Measurements from ENCODE around the gene TTN. TPM values are rescaled to one million over a fixed set of nuclear protein-coding genes. Genes with fewer than 3 reads are reported as not detected.
"Not testable (repeated sequence)": the region's sequence is repeated elsewhere in the genome, so short reads cannot be mapped to it uniquely, and the experiment has no call there.

The TTN gene
- total RNA-seq, 1 donor from 2014 or later = 0.05 TPM

- no peak for DNase-seq (ENCODE audit: low read depth)
Measured at GRCh38 chr2:178530131-178530530, 277.1 kb downstream of the TTN start.

GRCh38 chr2:178529194-178529593 is 278.0 kb downstream of the TTN start:
- DNase-seq (ENCODE audit: low read depth) = no peak

- no peak for DNase-seq (ENCODE audit: low read depth)
Measured at GRCh38 chr2:178528647-178529046, 278.6 kb downstream of the TTN start.

- DNase-seq (ENCODE audit: low read depth) = no peak
Measured at GRCh38 chr2:178527592-178527991, 279.6 kb downstream of the TTN start.

- no peak for DNase-seq (ENCODE audit: low read depth)
Measured at GRCh38 chr2:178526256-178526655, 281.0 kb downstream of the TTN start.

GRCh38 chr2:178525460-178525859 is 281.8 kb downstream of the TTN start:
- not testable (repeated sequence) for DNase-seq (ENCODE audit: low read depth)

GRCh38 chr2:178525010-178525409 is 282.2 kb downstream of the TTN start:
- not testable (repeated sequence) for DNase-seq (ENCODE audit: low read depth)

- DNase-seq (ENCODE audit: low read depth) = no peak
Measured at GRCh38 chr2:178523596-178524134, 283.6 kb downstream of the TTN start.

GRCh38 chr2:178522950-178523595 is 284.1 kb downstream of the TTN start:
- DNase-seq (ENCODE audit: low read depth) = peak; percentile 71

GRCh38 chr2:178521304-178522150 is 285.7 kb downstream of the TTN start:
- DNase-seq (ENCODE audit: low read depth) = no peak

GRCh38 chr2:178517496-178517895 is 289.7 kb downstream of the TTN start:
- no peak for DNase-seq (ENCODE audit: low read depth)

GRCh38 chr2:178514664-178515063 is 292.6 kb downstream of the TTN start:
- DNase-seq (ENCODE audit: low read depth) = peak; percentile 91

GRCh38 chr2:178513876-178514275 is 293.3 kb downstream of the TTN start:
- DNase-seq (ENCODE audit: low read depth) = peak; percentile 50

GRCh38 chr2:178512484-178512883 is 294.7 kb downstream of the TTN start:
- DNase-seq (ENCODE audit: low read depth) = peak; percentile 90

GRCh38 chr2:178510384-178510783 is 296.8 kb downstream of the TTN start:
- DNase-seq (ENCODE audit: low read depth) = no peak

- no peak for DNase-seq (ENCODE audit: low read depth)
Measured at GRCh38 chr2:178508646-178509045, 298.6 kb downstream of the TTN start.

- no peak for DNase-seq (ENCODE audit: low read depth)
Measured at GRCh38 chr2:178506949-178507348, 300.3 kb downstream of the TTN start.

- no peak for DNase-seq (ENCODE audit: low read depth)
Measured at GRCh38 chr2:178506524-178506923, 300.7 kb downstream of the TTN start.

GRCh38 chr2:178506101-178506500 is 301.1 kb downstream of the TTN start:
- no peak for DNase-seq (ENCODE audit: low read depth)

- DNase-seq (ENCODE audit: low read depth) = no peak
Measured at GRCh38 chr2:178502751-178503150, 304.5 kb downstream of the TTN start.

- no peak for DNase-seq (ENCODE audit: low read depth)
Measured at GRCh38 chr2:178499640-178500039, 307.6 kb downstream of the TTN start.

GRCh38 chr2:178498137-178498536 is 309.1 kb downstream of the TTN start:
- no peak for DNase-seq (ENCODE audit: low read depth)

GRCh38 chr2:178496049-178496448 is 311.2 kb downstream of the TTN start:
- no peak for DNase-seq (ENCODE audit: low read depth)

Measured in renal cortical epithelial cell (primary cell).